ENCODE data around the gene F2R. TPM values are rescaled to one million over a fixed set of nuclear protein-coding genes. Genes with fewer than 3 reads are reported as not detected.

Gene F2R
- total and polyA plus RNA-seq, 2 of the 13 experiments (the other 11 are each of a cell fraction or from before 2014, with no cell fraction given), result 8.3 to 12.3 TPM

- TF ChIP-seq TFDP2 (CRISPR knock-in tag; IDR thresholded peaks at IDR 0.05), result peak; percentile 23; the same call in 1 of the 2 replicates
- no peak for TF ChIP-seq GPBP1L1 (CRISPR knock-in tag; IDR thresholded peaks at IDR 0.05)
- peak; percentile 54; the same call in 1 of the 2 replicates for TF ChIP-seq BRD4 (CRISPR knock-in tag; IDR thresholded peaks at IDR 0.05)
- TF ChIP-seq SP140L (CRISPR knock-in tag; IDR thresholded peaks at IDR 0.05; ENCODE audit: borderline replicate concordance), result no peak
- no peak for TF ChIP-seq TFDP1 (CRISPR knock-in tag; IDR thresholded peaks at IDR 0.05; ENCODE audit: borderline replicate concordance)
- no peak for TF ChIP-seq AKNA (CRISPR knock-in tag; IDR thresholded peaks at IDR 0.05; ENCODE audit: borderline replicate concordance)
- TF ChIP-seq KAT2B (IDR thresholded peaks at IDR 0.05; ENCODE audit: borderline replicate concordance, low read depth, low read length), result no peak
- peak; percentile 18; the same call in 1 of the 2 replicates for TF ChIP-seq ZMYM4 (CRISPR knock-in tag; IDR thresholded peaks at IDR 0.05)
- TF ChIP-seq ZC3H4 (CRISPR knock-in tag; IDR thresholded peaks at IDR 0.05; ENCODE audit: borderline replicate concordance), result no peak
- peak; percentile 19 for TF ChIP-seq YY1 (IDR thresholded peaks at IDR 0.05; ENCODE audit: insufficient read depth, insufficient replicate concordance, low read depth, low read length)
- peak; percentile 49 for TF ChIP-seq ZNF768 (CRISPR knock-in tag; IDR thresholded peaks at IDR 0.05)
- TF ChIP-seq ZHX1 (CRISPR knock-in tag; IDR thresholded peaks at IDR 0.05; ENCODE audit: low read depth), result no peak
- no peak for TF ChIP-seq EHMT2 (IDR thresholded peaks at IDR 0.05; ENCODE audit: borderline replicate concordance, low read depth, low read length)
- TF ChIP-seq ZNF282 (IDR thresholded peaks at IDR 0.05; ENCODE audit: partially characterized antibody), result no peak
- no peak for TF ChIP-seq NONO (IDR thresholded peaks at IDR 0.05)
- peak; percentile 80 for TF ChIP-seq NONO (CRISPR knock-in tag; conservative IDR thresholded peaks at IDR 0.05)
Measured at GRCh38 chr5:76715736-76716455, at the start of gene F2R (continued).
